ENCODE results near the gene C5. TPM values are rescaled to one million over a fixed set of nuclear protein-coding genes. Genes with fewer than 3 reads are reported as not detected.
A peak's percentile ranks its signal among the peaks of the same experiment; 100 is the strongest.
"Not testable (repeated sequence)": the region's sequence is repeated elsewhere in the genome, so short reads cannot be mapped to it uniquely, and the experiment has no call there.

C5 gene
- 10 to 100 TPM in 5 of 6 donors, 1 to 10 TPM in 1; 7.1 to 18.9 (median 16.8) TPM for total RNA-seq

GRCh38 chr9:121050128-121050988 lies at the start of gene C5:
C5 (minus strand) TSS chr9:121050275; CDS start chr9:121050246, 29 bp downstream.
- WGBS, 2 donors: 70 to 81% methylated on average over 6 of the region's 6 CpGs
- peaks cover 0 to 4% (median 0%) of the 10 kb centered on the region in 4 donors for H3K4me1 ChIP-seq
- peak within 1 kb of the TSS in 2 of 4 donors; percentile 12 to 21 for H3K4me3 ChIP-seq
- no peaks in the 10 kb centered on the region for H3K27me3 ChIP-seq
- ATAC-seq (ENCODE audit: low FRiP score in 2 of 2): no peak
- no peak for DNase-seq
- H3K27ac ChIP-seq: no peak within 1 kb of the TSS
- H3K36me3 ChIP-seq: no peaks in the 10 kb centered on the region
- TF ChIP-seq CTCF (IDR thresholded peaks at IDR 0.05): no peak
- TF ChIP-seq POLR2AphosphoS5 (IDR thresholded peaks at IDR 0.05): no peak
- no peak for TF ChIP-seq POLR2A (IDR thresholded peaks at IDR 0.05)
- TF ChIP-seq EP300 (IDR thresholded peaks at IDR 0.05): no peak
- no peaks in the 10 kb centered on the region for H3K9me3 ChIP-seq

DNA sequence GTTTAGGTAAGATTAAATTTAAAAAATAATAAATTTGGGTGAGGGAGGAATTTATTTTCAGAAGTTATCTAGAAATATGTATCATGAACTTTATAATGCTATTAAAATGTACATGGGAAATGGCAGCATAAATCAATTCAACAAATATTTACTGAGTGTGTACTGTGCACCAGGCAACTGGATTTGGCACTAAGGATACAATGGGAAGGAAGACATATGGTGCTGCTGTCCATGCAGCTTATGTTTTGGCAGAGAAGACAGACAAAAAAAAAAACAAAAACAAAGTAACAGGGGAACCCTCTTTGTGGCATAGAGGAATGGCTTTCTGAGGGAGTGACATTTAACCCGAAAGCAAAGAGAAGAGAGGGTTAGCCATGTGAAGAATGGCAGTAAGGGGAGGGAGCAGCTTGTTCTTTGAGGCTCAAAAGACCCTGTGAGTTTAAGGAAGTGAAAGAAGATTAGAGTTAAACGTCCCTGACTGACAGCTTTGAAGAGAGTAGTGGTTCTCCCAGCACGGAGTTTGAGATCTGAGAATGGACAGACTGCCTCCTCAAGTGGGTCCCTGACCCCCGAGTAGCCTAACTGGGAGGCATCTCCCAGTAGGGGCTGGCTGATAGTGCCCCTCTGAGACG lies 48.6 kb upstream of the C5 start:
- 89 to 92% methylated on average over 5 of the region's 5 CpGs for WGBS, 2 donors
- peaks cover 0 to 21% (median 3%) of the 10 kb centered on the region in 4 donors for H3K36me3 ChIP-seq
- no peak for ATAC-seq (ENCODE audit: low FRiP score in 2 of 2)
- no peaks in the 10 kb centered on the region for H3K4me1 ChIP-seq
- no peaks in the 10 kb centered on the region for H3K9me3 ChIP-seq
- H3K27ac ChIP-seq: no peak overlapping the region
- no peaks in the 10 kb centered on the region for H3K27me3 ChIP-seq
- H3K4me3 ChIP-seq: no peak overlapping the region
- no peak for DNase-seq
- TF ChIP-seq CTCF (IDR thresholded peaks at IDR 0.05) (no peak), POLR2AphosphoS5 (IDR thresholded peaks at IDR 0.05) (no peak), POLR2A (IDR thresholded peaks at IDR 0.05) (no peak), EP300 (IDR thresholded peaks at IDR 0.05) (no peak)

- Histone ChIP-seq H3K36me3 (peaks cover 0 to 36% (median 5%) of the 10 kb centered on the region in 4 donors), H3K27ac (no peak overlapping the region), H3K27me3 (no peaks in the 10 kb centered on the region), H3K9me3 (no peaks in the 10 kb centered on the region), H3K4me1 (no peaks in the 10 kb centered on the region), H3K4me3 (no peak overlapping the region)
- TF ChIP-seq CTCF (IDR thresholded peaks at IDR 0.05): no peak
- ATAC-seq (ENCODE audit: low FRiP score in 2 of 2): no peak
- no peak for DNase-seq
Observed at GRCh38 chr9:121095057-121095456, 45.0 kb upstream of the C5 start.

- not testable (repeated sequence) for H3K27ac ChIP-seq; DNase-seq; H3K4me3 ChIP-seq; H3K4me1 ChIP-seq; H3K27me3 ChIP-seq; ATAC-seq (ENCODE audit: low FRiP score in 2 of 2); H3K9me3 ChIP-seq
- 95% methylated on average over 6 of the region's 6 CpGs for WGBS, 2 donors
- H3K36me3 ChIP-seq: peaks cover 0 to 24% (median 3%) of the 10 kb centered on the region in 4 donors
Observed at GRCh38 chr9:121090743-121091142, 40.7 kb upstream of the C5 start.

DNA sequence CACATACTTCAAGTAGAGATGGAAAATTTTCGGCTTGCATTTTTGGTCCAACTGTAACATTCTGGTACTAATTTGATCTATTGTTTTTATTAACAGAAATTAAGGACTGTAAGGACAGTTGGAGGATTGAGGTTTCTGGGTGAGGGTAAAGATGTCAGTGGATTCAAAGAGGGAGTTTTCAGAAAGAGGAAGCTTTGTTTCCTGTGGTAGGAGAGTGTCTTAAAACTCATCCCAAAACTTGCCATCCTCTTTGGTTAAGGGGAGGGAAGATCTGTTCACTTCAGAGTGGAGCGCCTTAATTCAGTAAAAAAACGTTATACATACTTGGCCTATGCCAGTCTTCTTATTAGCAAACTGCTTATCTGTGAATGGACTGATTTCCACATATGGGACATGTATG lies 38.5 kb upstream of the C5 start:
- H3K4me3 ChIP-seq: no peak overlapping the region
- ATAC-seq (ENCODE audit: low FRiP score in 2 of 2) (no peak), DNase-seq (no peak)
- 65 to 69% methylated on average over 3 of the region's 3 CpGs for WGBS, 2 donors
- TF ChIP-seq EP300 (IDR thresholded peaks at IDR 0.05) (no peak), POLR2A (IDR thresholded peaks at IDR 0.05) (no peak), POLR2AphosphoS5 (IDR thresholded peaks at IDR 0.05) (no peak)
- no peaks in the 10 kb centered on the region for H3K4me1 ChIP-seq
- no peaks in the 10 kb centered on the region for H3K9me3 ChIP-seq
- H3K27ac ChIP-seq: no peak overlapping the region
- no peaks in the 10 kb centered on the region for H3K27me3 ChIP-seq
- peaks cover 0 to 27% (median 2%) of the 10 kb centered on the region in 4 donors for H3K36me3 ChIP-seq

All from upper lobe of left lung (tissue), 6 donors.